ENCODE data around the gene NABP2. TPM values are rescaled to one million over a fixed set of nuclear protein-coding genes. Genes with fewer than 3 reads are reported as not detected.
A peak's percentile ranks its signal among the peaks of the same experiment; 100 is the strongest.

The NABP2 gene
- total and polyA plus RNA-seq, 8 donors: 14.1 to 23.6 (median 17.5) TPM

DNA sequence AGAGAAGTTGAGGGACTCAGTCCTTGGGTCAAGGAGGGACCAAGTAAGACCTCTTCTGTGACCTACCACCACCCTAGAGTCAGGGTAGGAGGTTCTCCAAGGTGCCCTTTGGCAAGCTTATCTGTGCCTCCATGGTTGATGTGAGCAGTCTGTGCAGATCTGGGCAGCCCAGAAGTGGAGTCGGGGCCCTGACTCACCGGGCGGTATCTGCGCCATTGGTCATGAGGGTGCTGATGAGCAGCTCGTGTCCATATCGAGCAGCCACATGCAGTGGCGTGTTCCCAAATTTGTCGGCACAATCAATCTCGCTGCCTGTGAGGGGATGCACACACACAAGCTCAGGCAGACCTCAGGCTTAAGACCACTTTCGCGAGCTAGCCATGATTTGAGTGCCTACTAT lies 28.9 kb downstream of the NABP2 start:
- Histone ChIP-seq H3K9me3 (no peaks in the 10 kb centered on the region), H3K27me3 (no peaks in the 10 kb centered on the region), H3K4me1 (peaks cover 0 to 14% (median 0%) of the 10 kb centered on the region in 3 donors), H3K36me3 (peaks cover 0 to 61% (median 28%) of the 10 kb centered on the region in 3 donors), H3K27ac (no peak overlapping the region), H3K4me3 (no peak overlapping the region)
- 90 to 97% methylated on average over 11 of the region's 11 CpGs for WGBS, 2 donors
- DNase-seq (no peak), FAIRE-seq (no peak), ATAC-seq (no peak)
- intact Hi-C loops (cut with DNase I): loop anchor here in 1 of 3 donors (10.0 kb wide), 1 partner anchor 58 kb away; no protein-coding TSS in a partner anchor
- TF ChIP-seq, protein P1, sequence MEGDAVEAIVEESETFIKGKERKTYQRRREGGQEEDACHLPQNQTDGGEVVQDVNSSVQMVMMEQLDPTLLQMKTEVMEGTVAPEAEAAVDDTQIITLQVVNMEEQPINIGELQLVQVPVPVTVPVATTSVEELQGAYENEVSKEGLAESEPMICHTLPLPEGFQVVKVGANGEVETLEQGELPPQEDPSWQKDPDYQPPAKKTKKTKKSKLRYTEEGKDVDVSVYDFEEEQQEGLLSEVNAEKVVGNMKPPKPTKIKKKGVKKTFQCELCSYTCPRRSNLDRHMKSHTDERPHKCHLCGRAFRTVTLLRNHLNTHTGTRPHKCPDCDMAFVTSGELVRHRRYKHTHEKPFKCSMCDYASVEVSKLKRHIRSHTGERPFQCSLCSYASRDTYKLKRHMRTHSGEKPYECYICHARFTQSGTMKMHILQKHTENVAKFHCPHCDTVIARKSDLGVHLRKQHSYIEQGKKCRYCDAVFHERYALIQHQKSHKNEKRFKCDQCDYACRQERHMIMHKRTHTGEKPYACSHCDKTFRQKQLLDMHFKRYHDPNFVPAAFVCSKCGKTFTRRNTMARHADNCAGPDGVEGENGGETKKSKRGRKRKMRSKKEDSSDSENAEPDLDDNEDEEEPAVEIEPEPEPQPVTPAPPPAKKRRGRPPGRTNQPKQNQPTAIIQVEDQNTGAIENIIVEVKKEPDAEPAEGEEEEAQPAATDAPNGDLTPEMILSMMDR (IDR thresholded peaks at IDR 0.05): no peak

DNA sequence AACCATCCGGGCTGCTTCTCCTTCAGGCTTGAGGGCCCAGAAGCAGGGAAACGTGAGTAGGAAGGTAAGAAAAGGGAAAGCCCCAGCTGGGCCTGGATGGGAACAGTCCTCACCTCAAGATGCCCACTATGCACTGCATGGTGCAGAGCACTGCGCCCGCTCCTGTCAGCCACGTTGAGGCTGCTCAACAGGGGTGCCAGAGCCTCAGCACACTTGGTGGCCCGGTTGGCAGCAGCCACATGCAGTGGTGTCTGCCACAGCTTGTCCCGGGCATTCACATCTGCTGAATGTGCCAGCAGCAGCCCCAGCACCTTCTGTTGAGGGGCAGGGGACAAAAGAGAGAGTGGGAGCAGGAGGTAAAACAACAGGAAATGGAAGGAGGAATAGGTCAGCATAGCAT lies 31.5 kb downstream of the NABP2 start:
- Histone ChIP-seq H3K36me3 (peaks cover 0 to 39% (median 22%) of the 10 kb centered on the region in 3 donors), H3K4me3 (no peak overlapping the region), H3K9me3 (no peaks in the 10 kb centered on the region), H3K4me1 (peaks cover 0 to 19% (median 0%) of the 10 kb centered on the region in 3 donors), H3K27ac (no peak overlapping the region), H3K27me3 (no peaks in the 10 kb centered on the region)
- DNase-seq (peak in 1 of 6 donors; percentile 7), FAIRE-seq (no peak), ATAC-seq (no peak)
- TF ChIP-seq, protein P1 (IDR thresholded peaks at IDR 0.05): no peak
- intact Hi-C loops (cut with DNase I): loop anchor here in 1 of 3 donors (10.0 kb wide), 1 partner anchor 61 kb away; no protein-coding TSS in a partner anchor
- 90 to 91% methylated on average over 7 of the region's 7 CpGs for WGBS, 2 donors

DNA sequence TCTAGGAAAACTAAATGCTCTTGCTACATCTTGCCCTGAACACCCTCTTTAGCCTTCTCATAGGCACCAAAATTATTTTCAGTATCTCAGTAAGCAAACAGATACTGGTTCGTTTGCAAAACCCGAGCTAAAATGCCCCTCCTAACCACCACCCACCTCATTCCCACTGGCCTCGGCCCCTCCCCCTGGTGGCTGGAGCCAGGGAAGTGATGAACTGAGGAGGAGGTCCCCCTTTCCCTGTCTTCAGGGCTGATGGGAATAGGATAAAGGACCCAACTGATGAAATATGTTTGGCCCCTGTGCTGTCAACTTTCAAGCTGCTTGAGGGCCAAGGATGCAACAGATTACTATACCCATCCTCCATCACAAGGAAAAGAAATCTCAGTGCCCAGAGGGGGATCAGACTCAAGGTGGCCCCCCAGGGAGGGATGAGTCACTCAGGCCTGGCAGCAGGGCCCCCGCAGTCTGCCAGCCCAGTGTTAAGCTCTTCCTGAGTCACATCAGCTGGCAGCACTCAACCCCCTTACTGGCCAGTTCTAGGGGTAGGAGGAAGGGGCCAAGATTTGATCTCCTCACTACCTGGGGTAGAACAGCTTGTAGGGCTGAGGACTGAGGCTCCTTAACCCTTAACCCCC lies 32.3 kb downstream of the NABP2 start:
- TF ChIP-seq, protein P1 (IDR thresholded peaks at IDR 0.05): no peak
- H3K4me3 ChIP-seq: no peak overlapping the region
- intact Hi-C loops (cut with DNase I): loop anchor here in 1 of 3 donors (10.0 kb wide), 1 partner anchor 62 kb away; no protein-coding TSS in a partner anchor
- peaks cover 0 to 39% (median 22%) of the 10 kb centered on the region in 3 donors for H3K36me3 ChIP-seq
- no peak overlapping the region for H3K27ac ChIP-seq
- WGBS, 2 donors: 39 to 46% methylated on average over 4 of the region's 4 CpGs
- ATAC-seq: no peak
- no peak for DNase-seq
- no peak for FAIRE-seq
- no peaks in the 10 kb centered on the region for H3K9me3 ChIP-seq
- H3K27me3 ChIP-seq: no peaks in the 10 kb centered on the region
- peaks cover 0 to 19% (median 0%) of the 10 kb centered on the region in 3 donors for H3K4me1 ChIP-seq

DNA sequence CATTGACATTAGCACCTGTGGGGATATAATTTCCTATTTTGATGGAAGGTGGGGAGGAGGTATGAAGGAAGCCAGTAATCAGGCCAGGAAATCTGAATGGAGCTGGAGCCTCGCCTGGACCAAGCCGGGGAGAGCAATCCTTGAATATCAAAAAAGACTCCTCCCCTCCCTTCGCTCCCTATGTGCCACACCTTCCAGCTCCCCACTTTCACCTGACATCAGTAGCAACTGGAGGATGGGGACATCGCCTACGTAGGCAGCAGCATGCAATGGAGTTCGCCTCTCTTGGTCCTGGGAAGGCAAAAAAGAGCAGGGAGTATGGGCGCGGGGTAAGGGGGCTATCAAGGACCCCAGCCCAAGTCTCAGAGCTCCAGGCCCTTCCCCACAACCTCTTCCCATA lies 32.9 kb downstream of the NABP2 start:
- peak overlapping the region; percentile 74 to 94 (median 92) for H3K4me3 ChIP-seq
- intact Hi-C loops (cut with DNase I): loop anchor here in 1 of 3 donors (10.0 kb wide), 1 partner anchor 62 kb away; no protein-coding TSS in a partner anchor
- ATAC-seq: no peak

More for the DNA sequence above, 32.9 kb downstream of the NABP2 start:
- Histone ChIP-seq H3K27ac (no peak overlapping the region), H3K4me1 (peaks cover 0 to 19% (median 0%) of the 10 kb centered on the region in 3 donors), H3K36me3 (peaks cover 0 to 33% (median 19%) of the 10 kb centered on the region in 3 donors), H3K27me3 (no peaks in the 10 kb centered on the region), H3K9me3 (no peaks in the 10 kb centered on the region)
- 50 to 59% methylated on average over 8 of the region's 8 CpGs for WGBS, 2 donors
- TF ChIP-seq, protein P1 (IDR thresholded peaks at IDR 0.05): no peak
- no peak for DNase-seq
- no peak for FAIRE-seq
